Measurements from ENCODE around the gene DUSP11.

- TF ChIP-seq ZNF274 (IDR thresholded peaks at IDR 0.05; ENCODE audit: low read depth, low read length) (no peak), YY1 (IDR thresholded peaks at IDR 0.05; ENCODE audit: insufficient read depth, insufficient read length) (no peak)
Observed at GRCh38 chr2:73811878-73812277, 32.0 kb upstream of the DUSP11 start.

Data from NT2/D1 (cell line).